ENCODE measurements around the gene MRGPRD. TPM values are rescaled to one million over a fixed set of nuclear protein-coding genes. Genes with fewer than 3 reads are reported as not detected.

MRGPRD gene
- total RNA-seq, 1 donor from 2014 or later, result not detected

DNA sequence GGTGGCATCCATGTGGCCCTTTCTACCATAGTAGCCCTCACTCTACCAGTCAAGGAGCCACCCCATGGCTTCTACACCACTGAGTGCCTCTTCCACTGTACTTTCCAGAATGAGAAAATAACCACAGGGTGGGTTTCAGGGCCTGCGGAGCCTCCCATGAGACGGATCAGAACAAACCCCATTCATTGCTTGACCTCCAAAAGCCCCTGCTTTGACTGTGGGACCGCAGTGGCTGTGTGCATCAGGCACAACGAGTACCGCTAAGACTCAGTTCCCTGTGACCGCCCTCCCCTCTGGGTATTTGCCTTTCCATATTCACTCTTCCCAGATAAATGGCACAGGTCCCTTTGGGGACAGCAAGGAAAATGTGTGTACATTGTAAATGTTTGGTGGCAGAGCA lies 43.7 kb upstream of the MRGPRD start:
- H4K20me1 ChIP-seq (ENCODE audit: insufficient read depth, low read length), result no peaks in the 10 kb centered on the region
- no peaks in the 10 kb centered on the region for H3K27me3 ChIP-seq (ENCODE audit: insufficient read depth, low read length)
- no peak overlapping the region for H3K4me3 Mint-ChIP-seq (ENCODE audit: unreplicated experiment)
- no peaks in the 10 kb centered on the region for H3K36me3 ChIP-seq (ENCODE audit: insufficient read depth, low read length)
- FAIRE-seq (no peak), DNase-seq (ENCODE audit: low read depth) (no peak)
- H3K4me1 Mint-ChIP-seq (ENCODE audit: low read depth, unreplicated experiment), result no peaks in the 10 kb centered on the region
- no peaks in the 10 kb centered on the region for H3K9me3 ChIP-seq (ENCODE audit: insufficient read depth, low read depth, low read length)
- H3K27me3 Mint-ChIP-seq (ENCODE audit: low read depth, unreplicated experiment), result peaks cover 21% of the 10 kb centered on the region
- no peaks in the 10 kb centered on the region for H3K36me3 Mint-ChIP-seq (ENCODE audit: low read depth, unreplicated experiment)
- H3K9me3 Mint-ChIP-seq (ENCODE audit: unreplicated experiment), result peaks cover 2% of the 10 kb centered on the region
- H3K27ac ChIP-seq (ENCODE audit: low read depth, low read length), result no peak overlapping the region
- no peak overlapping the region for H3K9ac ChIP-seq (ENCODE audit: low read length)
- H3K79me2 ChIP-seq (ENCODE audit: insufficient read depth, low read length), result no peaks in the 10 kb centered on the region
- H3K4me1 ChIP-seq (ENCODE audit: insufficient read depth, low read length), result no peaks in the 10 kb centered on the region
- TF ChIP-seq EZH2 (IDR thresholded peaks at IDR 0.05; ENCODE audit: insufficient read depth, low read length), result no peak
- TF ChIP-seq, protein P1, sequence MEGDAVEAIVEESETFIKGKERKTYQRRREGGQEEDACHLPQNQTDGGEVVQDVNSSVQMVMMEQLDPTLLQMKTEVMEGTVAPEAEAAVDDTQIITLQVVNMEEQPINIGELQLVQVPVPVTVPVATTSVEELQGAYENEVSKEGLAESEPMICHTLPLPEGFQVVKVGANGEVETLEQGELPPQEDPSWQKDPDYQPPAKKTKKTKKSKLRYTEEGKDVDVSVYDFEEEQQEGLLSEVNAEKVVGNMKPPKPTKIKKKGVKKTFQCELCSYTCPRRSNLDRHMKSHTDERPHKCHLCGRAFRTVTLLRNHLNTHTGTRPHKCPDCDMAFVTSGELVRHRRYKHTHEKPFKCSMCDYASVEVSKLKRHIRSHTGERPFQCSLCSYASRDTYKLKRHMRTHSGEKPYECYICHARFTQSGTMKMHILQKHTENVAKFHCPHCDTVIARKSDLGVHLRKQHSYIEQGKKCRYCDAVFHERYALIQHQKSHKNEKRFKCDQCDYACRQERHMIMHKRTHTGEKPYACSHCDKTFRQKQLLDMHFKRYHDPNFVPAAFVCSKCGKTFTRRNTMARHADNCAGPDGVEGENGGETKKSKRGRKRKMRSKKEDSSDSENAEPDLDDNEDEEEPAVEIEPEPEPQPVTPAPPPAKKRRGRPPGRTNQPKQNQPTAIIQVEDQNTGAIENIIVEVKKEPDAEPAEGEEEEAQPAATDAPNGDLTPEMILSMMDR (IDR thresholded peaks at IDR 0.05; ENCODE audit: insufficient read depth, low read depth, low read length), result no peak
- no peak overlapping the region for H3K4me3 ChIP-seq (ENCODE audit: insufficient read depth, low read depth, low read length)
- no peak overlapping the region for H2AFZ ChIP-seq (ENCODE audit: low read depth, low read length)
- H3K27ac Mint-ChIP-seq (ENCODE audit: unreplicated experiment), result no peak overlapping the region
- no peak overlapping the region for H3K4me2 ChIP-seq (ENCODE audit: low read length)

DNA sequence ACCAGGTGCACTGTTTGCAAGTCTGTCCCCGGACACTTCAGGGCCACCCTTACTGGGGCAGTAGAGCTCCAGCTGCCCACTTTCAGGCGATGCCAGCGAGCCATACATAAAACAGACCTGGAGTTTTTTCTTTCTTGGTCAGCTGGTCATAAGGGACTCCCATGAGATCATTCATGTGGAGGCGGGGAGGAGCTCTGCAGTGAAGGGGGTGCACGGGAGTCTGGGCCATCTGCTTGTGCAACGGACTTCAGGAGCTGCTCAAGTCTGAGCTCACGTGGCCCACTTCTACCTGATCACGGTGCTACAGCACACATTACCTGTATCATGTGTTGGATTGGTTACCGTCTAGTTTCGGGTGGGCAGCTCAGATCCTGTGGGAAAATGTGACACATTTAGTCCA lies 41.5 kb upstream of the MRGPRD start:
- FAIRE-seq (no peak), DNase-seq (ENCODE audit: low read depth) (no peak)
- Mint-ChIP-seq H3K27ac (ENCODE audit: unreplicated experiment) (no peak overlapping the region), H3K36me3 (ENCODE audit: low read depth, unreplicated experiment) (no peaks in the 10 kb centered on the region), H3K9me3 (ENCODE audit: unreplicated experiment) (peaks cover 4% of the 10 kb centered on the region), H3K4me1 (ENCODE audit: low read depth, unreplicated experiment) (no peaks in the 10 kb centered on the region), H3K4me3 (ENCODE audit: unreplicated experiment) (no peak overlapping the region), H3K27me3 (ENCODE audit: low read depth, unreplicated experiment) (peaks cover 31% of the 10 kb centered on the region)
- Histone ChIP-seq H3K9me3 (ENCODE audit: insufficient read depth, low read depth, low read length) (no peaks in the 10 kb centered on the region), H4K20me1 (ENCODE audit: insufficient read depth, low read length) (no peaks in the 10 kb centered on the region), H2AFZ (ENCODE audit: low read depth, low read length) (no peak overlapping the region), H3K79me2 (ENCODE audit: insufficient read depth, low read length) (no peaks in the 10 kb centered on the region), H3K4me1 (ENCODE audit: insufficient read depth, low read length) (no peaks in the 10 kb centered on the region), H3K27ac (ENCODE audit: low read depth, low read length) (no peak overlapping the region), H3K4me2 (ENCODE audit: low read length) (no peak overlapping the region), H3K4me3 (ENCODE audit: insufficient read depth, low read depth, low read length) (no peak overlapping the region), H3K36me3 (ENCODE audit: insufficient read depth, low read length) (no peaks in the 10 kb centered on the region), H3K9ac (ENCODE audit: low read length) (no peak overlapping the region), H3K27me3 (ENCODE audit: insufficient read depth, low read length) (no peaks in the 10 kb centered on the region)
- TF ChIP-seq EZH2 (IDR thresholded peaks at IDR 0.05; ENCODE audit: insufficient read depth, low read length), result no peak
- TF ChIP-seq, protein P1 (IDR thresholded peaks at IDR 0.05; ENCODE audit: insufficient read depth, low read depth, low read length), result no peak

DNA sequence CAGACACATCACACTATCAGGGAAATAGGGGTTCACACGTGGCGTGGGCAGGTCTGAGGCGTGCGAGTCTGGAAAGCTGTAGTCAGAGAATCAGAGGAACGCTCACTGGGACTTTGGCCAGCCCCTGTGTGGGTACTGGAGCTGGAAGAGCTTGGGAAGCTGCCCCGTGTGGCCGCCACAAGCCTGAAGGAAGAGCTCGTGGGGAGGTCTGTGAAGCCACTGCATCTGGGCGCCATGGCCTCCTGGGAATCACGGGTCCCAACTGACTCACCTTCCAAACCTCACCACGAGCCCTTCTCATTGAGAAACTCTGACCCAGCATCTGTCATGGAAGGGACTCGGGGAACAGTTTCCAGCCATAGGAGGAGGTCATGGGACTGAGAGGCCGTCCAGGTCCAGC lies 38.1 kb upstream of the MRGPRD start:
- H3K9me3 ChIP-seq (ENCODE audit: insufficient read depth, low read depth, low read length), result no peaks in the 10 kb centered on the region
- no peak overlapping the region for H3K4me2 ChIP-seq (ENCODE audit: low read length)
- no peak overlapping the region for H3K4me3 Mint-ChIP-seq (ENCODE audit: unreplicated experiment)
- no peaks in the 10 kb centered on the region for H3K79me2 ChIP-seq (ENCODE audit: insufficient read depth, low read length)
- peaks cover 27% of the 10 kb centered on the region for H3K27me3 Mint-ChIP-seq (ENCODE audit: low read depth, unreplicated experiment)
- no peaks in the 10 kb centered on the region for H4K20me1 ChIP-seq (ENCODE audit: insufficient read depth, low read length)
- peaks cover 9% of the 10 kb centered on the region for H3K9me3 Mint-ChIP-seq (ENCODE audit: unreplicated experiment)
- no peaks in the 10 kb centered on the region for H3K4me1 Mint-ChIP-seq (ENCODE audit: low read depth, unreplicated experiment)
- H2AFZ ChIP-seq (ENCODE audit: low read depth, low read length), result no peak overlapping the region
- FAIRE-seq, result no peak
- H3K36me3 Mint-ChIP-seq (ENCODE audit: low read depth, unreplicated experiment), result peaks cover 1% of the 10 kb centered on the region
- H3K27me3 ChIP-seq (ENCODE audit: insufficient read depth, low read length), result no peaks in the 10 kb centered on the region
- H3K36me3 ChIP-seq (ENCODE audit: insufficient read depth, low read length), result no peaks in the 10 kb centered on the region
- H3K27ac Mint-ChIP-seq (ENCODE audit: unreplicated experiment), result no peak overlapping the region
- TF ChIP-seq, protein P1 (IDR thresholded peaks at IDR 0.05; ENCODE audit: insufficient read depth, low read depth, low read length), result no peak
- TF ChIP-seq EZH2 (IDR thresholded peaks at IDR 0.05; ENCODE audit: insufficient read depth, low read length), result no peak
- H3K27ac ChIP-seq (ENCODE audit: low read depth, low read length), result no peak overlapping the region
- peak; percentile 76 for DNase-seq (ENCODE audit: low read depth)
- H3K4me1 ChIP-seq (ENCODE audit: insufficient read depth, low read length), result peaks cover 4% of the 10 kb centered on the region
- no peak overlapping the region for H3K4me3 ChIP-seq (ENCODE audit: insufficient read depth, low read depth, low read length)
- H3K9ac ChIP-seq (ENCODE audit: low read length), result no peak overlapping the region
